Measurements from ENCODE around the gene ITGB1BP1.

GRCh38 chr2:9388950-9389911 lies 34.1 kb downstream of the ITGB1BP1 start:
- no peak for TF ChIP-seq CTCF (IDR thresholded peaks at IDR 0.05)
- TF ChIP-seq POLR2A (IDR thresholded peaks at IDR 0.05; ENCODE audit: low read depth): no peak
